ENCODE results near the gene SVOPL.

Gene SVOPL

GRCh38 chr7:138618506-138618905 lies 82.7 kb downstream of the SVOPL start:
- H3K4me3 ChIP-seq (ENCODE audit: low read depth, low read length), result no peak overlapping the region
- DNase-seq (ENCODE audit: low read depth), result no peak
- no peak for TF ChIP-seq CTCF (IDR thresholded peaks at IDR 0.05; ENCODE audit: control insufficient read depth, extremely low read depth, insufficient read depth)

- H3K4me3 ChIP-seq (ENCODE audit: low read depth, low read length), result no peak overlapping the region
- no peak for DNase-seq (ENCODE audit: low read depth)
- TF ChIP-seq CTCF (IDR thresholded peaks at IDR 0.05; ENCODE audit: control insufficient read depth, extremely low read depth, insufficient read depth), result no peak
Observed at GRCh38 chr7:138616085-138616484, 85.1 kb downstream of the SVOPL start.

- DNase-seq (ENCODE audit: low read depth), result no peak
- TF ChIP-seq CTCF (IDR thresholded peaks at IDR 0.05; ENCODE audit: control insufficient read depth, extremely low read depth, insufficient read depth), result no peak
- H3K4me3 ChIP-seq (ENCODE audit: low read depth, low read length), result no peak overlapping the region
Observed at GRCh38 chr7:138613630-138614029, 87.5 kb downstream of the SVOPL start.

GRCh38 chr7:138610671-138611170 lies 90.4 kb downstream of the SVOPL start:
- no peak overlapping the region for H3K4me3 ChIP-seq (ENCODE audit: low read depth, low read length)
- TF ChIP-seq CTCF (IDR thresholded peaks at IDR 0.05; ENCODE audit: control insufficient read depth, extremely low read depth, insufficient read depth), result no peak
- no peak for DNase-seq (ENCODE audit: low read depth)

- no peak overlapping the region for H3K4me3 ChIP-seq (ENCODE audit: low read depth, low read length)
- TF ChIP-seq CTCF (IDR thresholded peaks at IDR 0.05; ENCODE audit: control insufficient read depth, extremely low read depth, insufficient read depth), result no peak
- DNase-seq (ENCODE audit: low read depth), result no peak
Observed at GRCh38 chr7:138608275-138608674, 92.9 kb downstream of the SVOPL start.

- no peak for DNase-seq (ENCODE audit: low read depth)
- no peak for TF ChIP-seq CTCF (IDR thresholded peaks at IDR 0.05; ENCODE audit: control insufficient read depth, extremely low read depth, insufficient read depth)
- no peak overlapping the region for H3K4me3 ChIP-seq (ENCODE audit: low read depth, low read length)
Observed at GRCh38 chr7:138607216-138608126, 93.7 kb downstream of the SVOPL start.
